Right lobe of liver (tissue), 6 donors: ENCODE measurements around the gene ENO3. TPM values are rescaled to one million over a fixed set of nuclear protein-coding genes. Genes with fewer than 3 reads are reported as not detected.

Source experiments
- ATAC-seq, 4 donors: fragments of 200-7000 bp; cut with Tn5 transposase; one replicate each; pipeline ENCODE4 v1.9.1; 2020; ENCODE audit warnings: mild to moderate bottlenecking in 4 of 4, moderate library complexity in 4 of 4
- DNase-seq, 3 donors: peaks; one replicate each; pipeline ENCODE4 v3.0.0-alpha.2; 2020
- H3K27ac ChIP-seq, 3 donors: fragments of 200-600 bp; one replicate each; pipeline ENCODE4 v1.8.0; 2022
- H3K27me3 ChIP-seq, 2 donors: fragments of 200-600 bp; one replicate each; pipeline ENCODE4 v1.8.0; 2022
- H3K36me3 ChIP-seq, 4 donors: fragments of 200-600 bp; sonication (generic) in 1 of 4; one replicate each; pipeline versions ENCODE4 v1.5.1 to v1.8.0; 2017 to 2022; ENCODE audit warnings: control low read depth in 1 of 4
- H3K4me1 ChIP-seq, 4 donors: fragments of 200-600 bp; sonication (generic) in 1 of 4; one replicate each; pipeline versions ENCODE4 v1.5.1 to v1.8.0; 2017 to 2022; ENCODE audit warnings: control low read depth in 1 of 4
- H3K4me3 ChIP-seq, 3 donors: fragments of 200-600 bp; one replicate each; pipeline ENCODE4 v1.8.0; 2022
- H3K9me3 ChIP-seq, 4 donors: fragments of 200-600 bp; sonication (generic) in 1 of 4; one replicate each; pipeline versions ENCODE4 v1.5.1 to v1.8.0; 2017 to 2022; ENCODE audit warnings: control low read depth in 1 of 4
- CTCF ChIP-seq, 4 donors: fragments of 200-600 bp in 3 of 4; fragments of 450-650 bp in 1 of 4; IDR thresholded peaks; one replicate each; pipeline versions ENCODE4 v1.5.1 to v1.8.0; 2016 to 2022; ENCODE audit warnings: antibody characterized with exemption in 4 of 4, mild to moderate bottlenecking in 2 of 4
- POLR2A ChIP-seq: fragments of 450-650 bp; IDR thresholded peaks from one replicate; pipeline ENCODE4 v1.6.1; 2017; ENCODE audit warnings: antibody characterized with exemption, mild to moderate bottlenecking
- WGBS: methylation state at CpG from one replicate; pipeline ENCODE4 v1.1.6; 2018; ENCODE audit warnings: low coverage, low lambda C conversion rate; ENCODE audit not compliant: insufficient coverage; ENCODE audit errors: missing lambda C conversion rate; 5-methylcytosine and 5-hydroxymethylcytosine counted together
- intact Hi-C, 2 donors: fragments of 100-400 bp; cut with DNase I; formaldehyde crosslinking; loops; one replicate each; pipeline versions ENCODE4 v1.11.2 to v1.14.1; 2022
- total RNA-seq, 6 experiments: library from RNA; depleted of rRNA in 2 of 6; stranded (reverse); fragments of >200 nt in 2 of 6; fragmentation: NEBNext Ultra II Directional in 3 of 6; extraction: Animal tissue kit (Norgen Biotek cat#: 25700) in 3 of 6; gene quantifications; one replicate each; pipeline versions ENCODE4 v1.1.0 to v1.2.4, GENCODE V29; 2016 to 2023
- donor health status: DM: no; HTN: yes; CAD: no.
- donor health status: DM: no; HTN: no; CAD: no.
- donor health status: DM: no; HTN: no; CAD: no.
- donor health status: DM: no; HTN: yes; CAD: no.
- donor health status: DM: no; HTN: yes; CAD: no.

Gene ENO3
- total RNA-seq, 6 experiments from 2014 or later: 54.7 to 69.8 (median 58.7) TPM

DNA sequence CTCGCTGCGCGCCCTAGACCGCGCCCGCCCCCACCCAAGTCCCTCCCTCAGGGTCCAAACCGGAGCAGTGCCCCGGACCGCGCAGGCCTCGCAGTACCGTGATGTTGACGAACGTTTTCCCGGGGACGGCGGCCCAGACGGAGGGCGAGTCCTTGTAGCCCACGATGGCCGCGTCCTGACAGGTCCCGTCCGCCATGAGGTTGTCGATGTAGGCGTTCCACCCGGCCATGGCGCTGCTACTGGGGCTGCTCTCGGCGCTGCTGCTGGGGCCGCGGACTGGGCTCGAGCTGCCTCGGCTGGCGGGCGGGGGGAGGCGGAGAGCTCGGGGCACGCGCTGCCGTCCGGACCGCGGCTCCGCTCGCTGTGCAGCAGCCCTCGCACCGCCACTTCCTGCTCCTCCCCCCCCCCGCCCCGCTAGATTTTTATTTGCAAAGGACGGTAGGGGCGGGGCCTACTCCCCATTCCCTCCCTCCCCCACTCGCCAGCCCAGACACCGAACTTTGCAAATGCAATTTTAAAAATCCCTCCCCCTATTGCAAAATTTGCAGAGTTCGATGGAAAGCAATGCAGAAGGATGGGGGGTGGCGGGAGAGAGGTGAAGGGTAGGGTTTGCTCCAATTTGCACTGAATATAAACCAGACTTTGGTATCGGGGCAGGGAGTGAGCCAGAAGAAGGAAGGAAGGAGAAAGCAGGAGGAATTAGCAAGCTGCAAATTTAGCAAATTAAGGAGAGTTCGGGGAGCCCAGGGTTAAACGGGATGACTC is 2.6 kb upstream of the ENO3 start, which contains the start of gene PFN1:
TSS of gene PFN1 (minus strand) at position 365 of the 765 bp plus-strand sequence. CDS start at position 229, 136 bp downstream.
- Histone ChIP-seq H3K27me3 (no peaks in the 10 kb centered on the region), H3K4me1 (peaks cover 0 to 35% (median 5%) of the 10 kb centered on the region in 4 donors), H3K9me3 (no peaks in the 10 kb centered on the region), H3K4me3 (peak within 1 kb of the TSS; percentile 86 to 100 (median 91)), H3K27ac (peak within 1 kb of the TSS; percentile 97 to 98 (median 97)), H3K36me3 (peaks cover 0 to 26% (median 6%) of the 10 kb centered on the region in 4 donors)
- ATAC-seq (peak; percentile 57 to 74 (median 69)), DNase-seq (peak; percentile 91 to 95 (median 94))
- TF ChIP-seq CTCF (IDR thresholded peaks at IDR 0.05) (no peak), POLR2A (peak; percentile 97)
- intact Hi-C loops: no loop called here
- 0% methylated on average over 9 of the region's 59 CpGs for WGBS

DNA sequence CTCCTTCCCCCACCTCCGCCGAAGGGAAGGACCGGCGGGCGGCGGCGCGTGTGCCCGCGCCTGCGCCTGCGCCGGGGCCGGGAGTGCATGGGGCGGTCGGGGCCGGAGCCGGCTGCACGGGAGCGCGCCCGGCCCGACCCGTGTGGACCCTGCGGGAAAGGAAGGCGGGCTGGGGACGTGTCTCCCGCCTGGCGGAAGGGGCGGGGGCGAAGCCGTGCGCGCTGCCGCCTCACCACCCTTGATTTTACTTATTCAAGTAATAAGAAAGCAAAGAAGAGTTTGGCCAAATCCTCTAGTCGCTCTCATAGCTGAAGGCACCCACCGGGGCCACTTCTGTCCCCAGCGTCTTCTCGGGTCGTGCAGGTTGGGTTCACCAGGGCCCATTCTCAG is 2.0 kb upstream of the ENO3 start:
- ATAC-seq (peak; percentile 54 to 77 (median 67)), DNase-seq (peak; percentile 89 to 94 (median 91))
- no peaks in the 10 kb centered on the region for H3K9me3 ChIP-seq
- peaks cover 0 to 31% (median 5%) of the 10 kb centered on the region in 4 donors for H3K4me1 ChIP-seq
- intact Hi-C loops: no loop called here
- TF ChIP-seq POLR2A (peak; percentile 71), CTCF (IDR thresholded peaks at IDR 0.05) (no peak)
- no peaks in the 10 kb centered on the region for H3K27me3 ChIP-seq
- peak overlapping the region; percentile 97 to 98 (median 97) for H3K27ac ChIP-seq
- peaks cover 0 to 22% (median 4%) of the 10 kb centered on the region in 4 donors for H3K36me3 ChIP-seq
- H3K4me3 ChIP-seq: peak overlapping the region; percentile 86 to 100 (median 91)
- 0% methylated on average over 4 of the region's 40 CpGs for WGBS

- DNase-seq (peak; percentile 87 to 94 (median 92)), ATAC-seq (peak; percentile 30 to 65 (median 58))
- H3K27me3 ChIP-seq: no peaks in the 10 kb centered on the region
- H3K9me3 ChIP-seq: no peaks in the 10 kb centered on the region
- H3K4me3 ChIP-seq: peak overlapping the region; percentile 86 to 100 (median 91)
- WGBS: 2% methylated on average over 9 of the region's 75 CpGs
- peaks cover 0 to 29% (median 5%) of the 10 kb centered on the region in 4 donors for H3K4me1 ChIP-seq
- TF ChIP-seq POLR2A (no peak), CTCF (IDR thresholded peaks at IDR 0.05) (no peak)
- peak overlapping the region; percentile 97 to 98 (median 97) for H3K27ac ChIP-seq
- H3K36me3 ChIP-seq: peaks cover 0 to 20% (median 4%) of the 10 kb centered on the region in 4 donors
- intact Hi-C loops: no loop called here
These were observed 1.4 kb upstream of the ENO3 start for GRCh38 chr17:4949321-4950074.

GRCh38 chr17:4950075-4950745 is 709 bp upstream of the ENO3 start:
- ATAC-seq: peak; percentile 1 to 39 (median 19)
- Histone ChIP-seq H3K9me3 (no peaks in the 10 kb centered on the region), H3K4me3 (peak overlapping the region; percentile 86 to 100 (median 91)), H3K27ac (peak overlapping the region; percentile 97 to 98 (median 97)), H3K36me3 (peaks cover 0 to 16% (median 0%) of the 10 kb centered on the region in 4 donors), H3K4me1 (peaks cover 0 to 28% (median 5%) of the 10 kb centered on the region in 4 donors), H3K27me3 (no peaks in the 10 kb centered on the region)
- peak; percentile 85 to 91 (median 86) for DNase-seq
- TF ChIP-seq POLR2A: peak; percentile 69
- no peak for TF ChIP-seq CTCF (IDR thresholded peaks at IDR 0.05)
- WGBS: 5% methylated on average over 12 of the region's 52 CpGs
- intact Hi-C loops: no loop called here
